PC-3 (cell line): Measurements from ENCODE around the gene DIP2C. TPM values are rescaled to one million over a fixed set of nuclear protein-coding genes. Genes with fewer than 3 reads are reported as not detected.

Experiments
- ATAC-seq: fragments of 200-7000 bp; cut with Tn5 transposase; 2 replicates; pipeline ENCODE4 v1.9.1; 2020; ENCODE audit warnings: mild to moderate bottlenecking, moderate library complexity
- BruUV-seq: library from RNA; stranded (reverse); fragments of 400-500 nt; replicated peaks from 2 replicates; lab custom pipeline; 2021; lab: Mats Ljungman, UMichigan
- CTCF ChIA-PET: fragments of 300-600 bp; sonication (Branson Sonifier 250); formaldehyde crosslinking; loops from one replicate; lab custom pipeline; 2022; ENCODE audit warnings: antibody characterized with exemption; lab: Charles Lee
- POLR2A ChIA-PET: fragments of 300-600 bp; sonication (Branson Sonifier 250); formaldehyde crosslinking; loops from one replicate; lab custom pipeline; 2022; ENCODE audit warnings: antibody characterized with exemption; ENCODE audit not compliant: unreplicated experiment; lab: Charles Lee
- DNase-seq: peaks from one replicate; pipeline ENCODE4 v3.0.0-alpha.2; 2015
- H2AFZ ChIP-seq: fragments of 300-600 bp; sonication (generic); 2 replicates; pipeline ENCODE4 v1.6.0; 2016; ENCODE audit warnings: antibody characterized with exemption, low read length
- H3F3A ChIP-seq: fragments of 300-600 bp; sonication (generic); one replicate; pipeline ENCODE4 v1.6.0; 2017; ENCODE audit warnings: antibody characterized with exemption, low read length, control low read depth, mild to moderate bottlenecking; ENCODE audit not compliant: unreplicated experiment
- H3K27ac ChIP-seq: fragments of 300-600 bp; sonication (generic); 2 replicates; pipeline ENCODE4 v1.5.1; 2016; ENCODE audit warnings: mild to moderate bottlenecking, low read length
- H3K27me3 ChIP-seq: fragments of 300-600 bp; sonication (generic); 2 replicates; pipeline ENCODE4 v1.6.1; 2016; ENCODE audit warnings: low read length, mixed read lengths
- H3K36me3 ChIP-seq: fragments of 300-600 bp; sonication (generic); 2 replicates; pipeline ENCODE4 v1.6.1; 2016; ENCODE audit warnings: low read depth, mixed run types, low read length, mixed read lengths
- H3K4me1 ChIP-seq: fragments of 300-600 bp; sonication (generic); 2 replicates; pipeline ENCODE4 v1.5.1; 2016; ENCODE audit warnings: low read length; ENCODE audit not compliant: insufficient read depth
- H3K4me2 ChIP-seq: fragments of 300-600 bp; sonication (generic); 2 replicates; pipeline ENCODE4 v1.6.0; 2016; ENCODE audit warnings: low read length
- H3K4me3 ChIP-seq: fragments of 300-600 bp; sonication (generic); 2 replicates; pipeline ENCODE4 v1.5.1; 2016; ENCODE audit warnings: mild to moderate bottlenecking, low read length, mixed read lengths
- H3K79me2 ChIP-seq: fragments of 300-600 bp; sonication (generic); 2 replicates; pipeline ENCODE4 v1.6.1; 2017; ENCODE audit warnings: low read length, mixed read lengths
- H3K9ac ChIP-seq: fragments of 300-600 bp; sonication (generic); 2 replicates; pipeline ENCODE4 v1.6.0; 2016; ENCODE audit warnings: mild to moderate bottlenecking, low read length
- H3K9me2 ChIP-seq: fragments of 300-600 bp; sonication (generic); replicated peaks from 2 replicates; pipeline ENCODE4 v1.6.1; 2016; ENCODE audit warnings: mixed run types, low read length, mixed read lengths
- H3K9me3 ChIP-seq: fragments of 300-600 bp; sonication (generic); 2 replicates; pipeline ENCODE4 v1.6.1; 2016; ENCODE audit warnings: low read length, mixed read lengths
- H4K20me1 ChIP-seq: fragments of 300-600 bp; sonication (generic); 2 replicates; pipeline ENCODE4 v1.6.1; 2016; ENCODE audit warnings: low read length, mixed read lengths
- EZH2 ChIP-seq: fragments of 300-600 bp; sonication (generic); IDR thresholded peaks from one replicate; pipeline ENCODE4 v1.6.1; 2017; ENCODE audit warnings: antibody characterized with exemption, mild to moderate bottlenecking, low read length; ENCODE audit not compliant: unreplicated experiment
- EZH2phosphoT487 ChIP-seq: fragments of 300-600 bp; sonication (generic); IDR thresholded peaks from 2 replicates; pipeline ENCODE4 v1.6.1; 2018; ENCODE audit warnings: mild to moderate bottlenecking, antibody characterized with exemption, low read length, borderline replicate concordance
- intact Hi-C: fragments of 100-400 bp; cut with micrococcal nuclease; formaldehyde crosslinking; loops from 2 replicates; pipeline ENCODE4 v1.9.0; 2023
- total RNA-seq: library from RNA; depleted of rRNA; stranded (reverse); fragments of >200 nt; gene quantifications from 2 replicates; pipeline ENCODE4 v1.2.3, GENCODE V29; 2014
- TF ChIP-seq, protein P1 (sequence below): fragments of 300-600 bp; sonication (generic); conservative IDR thresholded peaks from 2 replicates; pipeline ENCODE4 v1.5.1; 2017; ENCODE audit warnings: antibody characterized with exemption, low read depth, mild to moderate bottlenecking, low read length

DIP2C gene
- total RNA-seq, 1 experiment from 2014 or later, result 3.1 TPM

DNA sequence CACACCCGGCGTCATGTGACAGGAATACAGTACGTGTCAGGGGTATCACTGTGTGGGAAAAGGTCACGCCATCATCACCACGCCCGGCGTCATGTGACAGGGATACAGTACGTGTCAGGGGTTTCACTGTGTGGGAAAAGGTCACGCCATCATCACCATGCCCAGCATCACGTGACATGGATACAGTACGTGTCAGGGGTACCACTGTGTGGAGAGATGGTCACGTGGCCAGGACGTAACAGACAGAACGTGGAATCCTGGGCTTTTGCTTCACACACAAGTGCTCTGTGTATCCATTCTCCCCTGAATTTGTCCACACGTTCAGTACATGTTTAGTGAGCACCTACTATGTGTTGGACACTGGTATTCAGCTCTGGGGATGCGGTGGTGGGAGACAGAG, 34.5 kb upstream of the DIP2C start:
- Histone ChIP-seq H3K36me3 (no peaks in the 10 kb centered on the region), H3K4me1 (no peaks in the 10 kb centered on the region), H4K20me1 (no peaks in the 10 kb centered on the region), H3K79me2 (no peaks in the 10 kb centered on the region), H3F3A (no peaks in the 10 kb centered on the region), H3K27ac (no peak overlapping the region), H3K9me3 (no peaks in the 10 kb centered on the region), H2AFZ (no peak overlapping the region), H3K9ac (no peak overlapping the region), H3K27me3 (no peaks in the 10 kb centered on the region), H3K4me3 (no peak overlapping the region), H3K4me2 (no peak overlapping the region), H3K9me2 (no peaks in the 10 kb centered on the region)
- POLR2A ChIA-PET, result no interaction called here
- TF ChIP-seq, protein P1, sequence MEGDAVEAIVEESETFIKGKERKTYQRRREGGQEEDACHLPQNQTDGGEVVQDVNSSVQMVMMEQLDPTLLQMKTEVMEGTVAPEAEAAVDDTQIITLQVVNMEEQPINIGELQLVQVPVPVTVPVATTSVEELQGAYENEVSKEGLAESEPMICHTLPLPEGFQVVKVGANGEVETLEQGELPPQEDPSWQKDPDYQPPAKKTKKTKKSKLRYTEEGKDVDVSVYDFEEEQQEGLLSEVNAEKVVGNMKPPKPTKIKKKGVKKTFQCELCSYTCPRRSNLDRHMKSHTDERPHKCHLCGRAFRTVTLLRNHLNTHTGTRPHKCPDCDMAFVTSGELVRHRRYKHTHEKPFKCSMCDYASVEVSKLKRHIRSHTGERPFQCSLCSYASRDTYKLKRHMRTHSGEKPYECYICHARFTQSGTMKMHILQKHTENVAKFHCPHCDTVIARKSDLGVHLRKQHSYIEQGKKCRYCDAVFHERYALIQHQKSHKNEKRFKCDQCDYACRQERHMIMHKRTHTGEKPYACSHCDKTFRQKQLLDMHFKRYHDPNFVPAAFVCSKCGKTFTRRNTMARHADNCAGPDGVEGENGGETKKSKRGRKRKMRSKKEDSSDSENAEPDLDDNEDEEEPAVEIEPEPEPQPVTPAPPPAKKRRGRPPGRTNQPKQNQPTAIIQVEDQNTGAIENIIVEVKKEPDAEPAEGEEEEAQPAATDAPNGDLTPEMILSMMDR, result no peak
- TF ChIP-seq EZH2 (no peak), EZH2phosphoT487 (no peak)
- no peak for ATAC-seq
- CTCF ChIA-PET, result no interaction called here
- BruUV-seq, result no TSS peak
- intact Hi-C loops, result no loop called here
- DNase-seq, result no peak

DNA sequence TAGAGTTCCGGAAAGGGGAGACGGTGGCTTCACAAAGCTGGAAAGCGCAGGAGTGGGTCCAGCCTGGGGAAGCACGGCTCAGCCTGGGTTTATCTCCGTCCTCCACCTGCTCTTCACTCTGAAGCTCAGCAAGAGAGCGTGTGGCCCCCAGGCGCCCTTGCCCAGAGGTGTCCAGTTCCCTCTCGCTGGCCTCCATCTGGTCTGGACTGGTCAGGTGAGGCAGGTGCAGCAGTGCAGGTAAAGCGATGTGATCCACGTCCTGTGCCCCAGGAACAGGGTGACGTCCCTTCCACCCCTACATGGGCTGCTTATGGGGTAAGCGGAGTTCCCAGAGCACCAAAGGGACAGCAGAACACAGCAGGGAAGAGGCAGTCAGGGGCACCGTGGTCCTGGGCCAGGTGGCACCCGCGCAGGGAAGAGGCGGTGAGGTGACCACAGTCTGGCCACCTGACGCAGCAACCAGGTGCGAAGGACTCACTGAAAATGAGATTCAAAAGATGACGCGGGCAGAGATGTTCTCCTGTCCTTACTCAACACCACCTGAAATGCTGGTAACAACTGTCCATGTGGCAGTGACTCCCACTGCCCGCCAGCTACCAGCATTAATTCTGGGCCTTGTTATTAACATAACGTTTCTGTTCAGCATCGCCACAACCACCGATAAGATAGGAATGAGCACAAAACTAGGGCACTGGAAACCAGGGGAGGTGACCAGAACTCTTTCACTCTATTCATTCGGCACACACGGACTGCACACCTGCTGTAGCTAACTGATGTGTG, 33.0 kb upstream of the DIP2C start:
- Histone ChIP-seq H3K27me3 (no peaks in the 10 kb centered on the region), H2AFZ (no peak overlapping the region), H3K9me3 (no peaks in the 10 kb centered on the region), H3F3A (no peaks in the 10 kb centered on the region), H3K79me2 (no peaks in the 10 kb centered on the region), H3K9me2 (no peaks in the 10 kb centered on the region), H3K4me2 (no peak overlapping the region), H3K36me3 (no peaks in the 10 kb centered on the region), H3K4me1 (no peaks in the 10 kb centered on the region), H3K4me3 (no peak overlapping the region), H3K27ac (no peak overlapping the region), H3K9ac (no peak overlapping the region), H4K20me1 (no peaks in the 10 kb centered on the region)
- ChIA-PET CTCF (no interaction called here), POLR2A (no interaction called here)
- intact Hi-C loops, result no loop called here
- ATAC-seq (no peak), DNase-seq (no peak)
- TF ChIP-seq, protein P1, result no peak
- TF ChIP-seq EZH2, result no peak
- no peak for TF ChIP-seq EZH2phosphoT487
- no TSS peak for BruUV-seq

DNA sequence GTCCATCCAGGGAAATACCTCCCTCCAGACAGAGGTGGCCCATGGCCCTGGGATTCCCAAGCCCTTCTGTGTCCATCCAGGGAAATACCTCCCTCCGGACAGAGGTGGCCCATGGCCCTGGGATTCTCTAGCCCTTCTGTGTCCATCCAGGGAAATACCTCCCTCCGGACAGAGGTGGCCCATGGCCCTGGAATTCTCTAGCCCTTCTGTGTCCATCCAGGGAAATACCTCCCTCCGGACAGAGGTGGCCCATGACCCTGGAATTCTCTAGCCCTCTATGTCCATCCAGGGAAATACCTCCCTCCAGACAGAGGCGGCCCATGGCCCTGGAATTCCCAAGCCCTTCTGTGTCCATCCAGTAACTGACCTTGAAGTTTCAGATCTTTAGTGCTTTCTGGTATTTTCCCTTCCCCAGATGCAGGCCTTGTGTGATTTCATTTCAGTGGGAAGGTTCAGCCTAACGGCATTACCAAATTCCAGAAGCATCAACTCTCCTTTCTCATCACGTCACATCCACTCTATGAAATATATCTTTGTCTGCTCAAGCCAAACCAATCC, 28.8 kb upstream of the DIP2C start:
- no peaks in the 10 kb centered on the region for H3K36me3 ChIP-seq
- H3K4me3 ChIP-seq, result no peak overlapping the region
- H3K27me3 ChIP-seq, result no peaks in the 10 kb centered on the region
- TF ChIP-seq, protein P1, result no peak
- TF ChIP-seq EZH2 (no peak), EZH2phosphoT487 (no peak)
- no peak overlapping the region for H3K9ac ChIP-seq
- intact Hi-C loops, result no loop called here
- no peak for ATAC-seq
- CTCF ChIA-PET, result no interaction called here
- no peak for DNase-seq
- no peak overlapping the region for H3K4me2 ChIP-seq
- H4K20me1 ChIP-seq, result no peaks in the 10 kb centered on the region
- no peaks in the 10 kb centered on the region for H3K79me2 ChIP-seq
- no peak overlapping the region for H2AFZ ChIP-seq
- H3K9me3 ChIP-seq, result no peaks in the 10 kb centered on the region
- H3K9me2 ChIP-seq, result no peaks in the 10 kb centered on the region
- no peaks in the 10 kb centered on the region for H3F3A ChIP-seq
- no peaks in the 10 kb centered on the region for H3K4me1 ChIP-seq
- no TSS peak for BruUV-seq
- POLR2A ChIA-PET, result no interaction called here
- no peak overlapping the region for H3K27ac ChIP-seq
